SKM-1 treated with dmso at 0.1 percent for 144 hours (cell line): ENCODE measurements around the gene SPNS2.

Source experiments
- DNase-seq: peaks from one replicate; lab custom pipeline; 2025; ENCODE audit not compliant: unreplicated experiment; lab: John Stamatoyannopoulos, UW

The SPNS2 gene

GRCh38 chr17:4548061-4548461 is 49.4 kb downstream of the SPNS2 start:
- no peak for DNase-seq

GRCh38 chr17:4548721-4549531 is 50.2 kb downstream of the SPNS2 start:
- DNase-seq = no peak

DNA sequence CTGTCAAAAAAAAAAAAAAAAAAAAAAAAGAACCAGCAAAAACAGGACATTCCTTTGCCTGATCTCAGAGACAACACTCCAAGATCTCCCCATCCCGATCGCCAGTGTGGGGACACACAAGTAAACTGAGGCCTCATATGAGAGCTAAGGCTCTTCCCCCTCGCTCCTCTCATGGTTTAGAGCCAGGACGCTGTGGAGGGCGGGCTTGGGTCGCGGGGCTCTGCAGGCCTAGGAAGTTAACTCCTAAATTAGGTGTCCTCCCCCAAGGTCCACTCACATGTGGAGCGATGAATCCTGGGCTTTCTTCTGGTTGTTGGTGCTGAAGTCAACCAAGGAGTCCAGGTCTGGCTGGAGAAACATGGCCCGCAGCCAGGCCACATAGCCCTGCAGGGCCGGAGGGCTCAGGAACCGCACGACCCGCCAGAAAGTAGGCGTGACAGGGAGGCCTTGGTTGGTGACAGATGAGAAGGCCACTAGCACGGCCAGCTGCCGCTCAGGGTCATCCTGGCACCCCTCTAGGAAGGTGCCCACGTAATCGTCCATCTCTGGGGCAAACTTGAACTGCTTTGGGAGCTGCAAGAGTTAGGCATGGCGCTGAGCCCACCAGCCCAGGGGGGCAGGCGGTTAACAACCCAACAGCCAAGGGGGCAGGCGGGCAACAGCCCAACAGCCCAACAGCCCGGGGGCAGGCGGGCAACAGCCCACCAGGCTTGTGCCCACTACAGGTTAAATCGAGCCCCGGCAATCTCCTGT is 51.3 kb downstream of the SPNS2 start:
- DNase-seq = no peak

- no peak for DNase-seq
These were observed 51.9 kb downstream of the SPNS2 start for GRCh38 chr17:4550534-4551039.

DNA sequence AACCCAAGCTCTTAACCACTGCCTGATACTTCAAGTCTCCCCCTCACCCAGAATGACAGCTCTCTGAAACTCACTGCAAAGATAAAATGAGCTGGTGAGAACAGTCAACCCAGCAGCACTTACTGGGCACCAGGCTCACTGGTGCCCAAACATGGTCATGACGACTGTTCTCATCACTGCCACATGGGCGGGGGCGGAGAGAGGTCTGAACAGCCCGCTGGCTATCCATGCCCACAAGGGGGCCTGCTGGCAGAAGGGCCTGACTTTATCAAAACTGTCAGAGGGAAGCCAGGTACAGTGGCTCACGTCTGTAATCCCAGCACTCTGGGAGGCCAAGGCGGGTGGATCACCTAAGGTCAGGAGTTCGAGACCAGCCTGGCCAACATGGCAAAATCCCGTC is 52.5 kb downstream of the SPNS2 start:
- no peak for DNase-seq

- DNase-seq = no peak
These were observed 53.3 kb downstream of the SPNS2 start for GRCh38 chr17:4551796-4552525.

GRCh38 chr17:4553669-4554068 is 55.0 kb downstream of the SPNS2 start:
- no peak for DNase-seq

DNA sequence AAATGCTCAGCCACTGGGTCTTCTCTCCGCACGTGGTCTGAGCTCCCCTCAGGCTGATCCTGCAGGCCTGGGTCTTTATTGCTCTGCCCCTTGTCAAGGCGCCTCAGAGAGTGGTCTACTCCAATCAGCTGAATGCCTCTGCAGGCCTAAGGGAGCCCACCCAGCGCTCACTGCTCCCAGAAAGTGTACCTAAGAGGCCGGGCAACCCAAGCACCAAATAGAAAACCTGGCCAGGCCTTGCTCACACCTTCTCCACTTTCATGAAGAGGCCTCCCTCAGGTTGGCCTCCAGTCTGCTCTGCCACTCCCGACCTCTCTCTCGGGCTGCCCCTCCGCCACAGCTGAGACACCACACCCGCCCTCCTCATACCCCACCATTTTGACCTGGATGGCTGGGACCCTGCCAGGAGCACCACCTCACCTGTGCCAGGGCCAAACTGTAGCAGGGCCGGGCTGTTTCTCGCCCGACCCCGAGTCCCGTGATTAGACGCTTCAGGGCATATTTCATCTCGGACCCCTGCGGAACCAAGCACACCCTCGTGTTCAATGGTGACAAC is 55.8 kb downstream of the SPNS2 start:
- DNase-seq = no peak

- DNase-seq = peak; percentile 85
These were observed 56.5 kb downstream of the SPNS2 start, which contains the start of gene MYBBP1A for GRCh38 chr17:4554997-4555799. TSS of gene MYBBP1A (minus strand) at chr17:4555384. CDS start at chr17:4555324, 60 bp downstream.

DNA sequence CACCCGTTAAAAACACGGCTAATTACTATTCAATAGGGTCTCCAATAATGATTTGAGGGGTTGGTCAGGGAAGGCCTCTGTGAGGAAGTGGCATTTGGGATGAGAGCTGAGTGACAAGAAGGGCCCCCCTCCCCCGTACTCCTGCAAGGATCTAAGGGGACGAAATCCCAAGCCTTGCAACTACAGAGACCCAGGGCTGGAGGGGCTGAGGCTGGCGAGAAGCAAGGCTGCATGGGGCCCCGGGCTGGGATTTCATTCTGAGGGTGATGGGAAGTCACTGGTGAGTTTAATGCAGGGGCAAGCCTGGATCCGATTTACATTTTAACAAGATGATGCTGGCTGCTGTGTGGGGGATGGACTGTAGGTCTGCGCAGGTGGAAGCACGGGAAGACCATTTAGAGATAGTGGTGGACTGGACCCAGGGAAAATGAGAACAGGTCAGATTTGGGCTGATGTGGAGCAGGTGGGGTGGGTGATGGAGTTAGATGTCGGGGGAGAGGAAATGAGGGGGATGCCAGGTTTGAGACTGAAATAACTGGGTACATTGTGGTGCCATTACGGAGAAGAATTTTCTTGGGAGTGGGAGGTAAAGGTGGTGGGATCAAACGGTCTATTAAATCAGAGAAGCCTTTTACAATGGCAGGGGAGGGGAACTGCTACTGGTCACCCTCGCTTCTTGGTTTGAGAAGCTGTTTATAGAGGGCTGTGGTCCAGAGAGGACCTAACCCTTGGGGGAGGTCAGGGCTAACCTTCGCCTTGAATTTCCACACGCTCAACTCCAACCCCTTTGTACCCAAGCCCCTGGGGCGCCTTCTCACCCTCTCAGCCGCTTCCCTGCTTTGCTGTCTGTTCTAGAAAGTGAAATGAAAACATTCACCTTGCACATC is 57.4 kb downstream of the SPNS2 start:
- DNase-seq = no peak

- DNase-seq = no peak
These were observed 58.3 kb downstream of the SPNS2 start for GRCh38 chr17:4556996-4557395.

DNA sequence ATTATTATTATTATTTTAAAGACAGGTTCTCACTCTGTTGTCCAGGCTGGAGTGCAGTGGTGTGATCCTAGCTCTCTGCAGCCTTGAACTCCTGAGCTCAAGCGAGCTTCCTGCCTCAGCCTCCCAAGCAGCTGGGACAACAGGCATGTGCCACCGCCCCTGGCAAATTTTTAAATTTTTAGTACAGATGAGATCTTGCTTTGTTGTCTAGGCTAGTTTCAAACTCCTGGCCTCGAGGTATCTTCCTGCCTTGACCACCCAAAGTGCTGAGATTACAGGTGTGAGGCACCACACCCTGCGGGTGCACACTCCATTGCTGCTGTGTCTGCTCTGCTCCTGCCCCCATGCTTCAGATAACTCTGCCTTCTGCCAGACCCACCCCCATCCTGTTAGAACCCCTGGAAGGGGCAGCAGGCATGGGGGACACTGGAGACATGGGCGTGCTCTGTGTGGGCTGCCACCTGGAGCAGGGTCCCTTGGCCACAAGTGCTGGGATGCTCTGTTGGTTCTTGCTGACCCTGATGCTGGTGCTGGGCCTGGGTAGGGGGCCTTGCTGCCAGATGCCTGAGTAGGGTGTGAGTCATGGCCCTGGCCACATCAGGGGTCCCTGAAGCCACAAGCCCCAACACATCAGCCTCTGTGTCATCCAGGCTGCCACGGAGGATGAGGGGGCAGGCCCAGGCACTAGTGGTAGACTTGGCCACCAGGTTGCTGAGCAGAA is 59.1 kb downstream of the SPNS2 start:
- no peak for DNase-seq

GRCh38 chr17:4558347-4558971 is 59.8 kb downstream of the SPNS2 start:
- no peak for DNase-seq

GRCh38 chr17:4559139-4559791 is 60.6 kb downstream of the SPNS2 start:
- no peak for DNase-seq

GRCh38 chr17:4559966-4560365 is 61.3 kb downstream of the SPNS2 start:
- no peak for DNase-seq

- no peak for DNase-seq
These were observed 61.7 kb downstream of the SPNS2 start, which contains the start of gene GGT6 for GRCh38 chr17:4560421-4560820. TSS of gene GGT6 (minus strand) at chr17:4560577. CDS start at chr17:4560521, 56 bp downstream.

DNA sequence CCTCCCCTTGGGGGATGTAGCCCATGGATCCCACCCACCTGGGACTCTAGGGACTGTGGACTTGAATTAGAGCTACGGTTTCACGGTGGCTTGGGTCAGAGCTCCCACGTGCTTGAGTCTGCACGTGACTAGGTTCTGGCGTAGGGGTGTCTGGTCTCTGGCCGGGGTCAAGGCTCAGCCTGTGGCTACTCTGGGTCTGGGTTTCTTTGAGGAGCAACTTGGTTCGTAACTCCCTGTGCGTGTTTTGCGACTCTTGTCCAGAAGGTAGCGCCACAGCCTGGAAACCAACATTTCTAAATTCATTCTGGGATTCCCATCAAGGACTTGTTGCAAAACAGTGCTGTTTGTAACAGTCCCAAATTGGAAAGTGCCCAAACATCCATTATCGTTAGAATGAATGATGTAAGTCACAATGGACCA is 62.2 kb downstream of the SPNS2 start:
- no peak for DNase-seq
